ENCODE results near the gene ATP23.

- TF ChIP-seq, protein P1, sequence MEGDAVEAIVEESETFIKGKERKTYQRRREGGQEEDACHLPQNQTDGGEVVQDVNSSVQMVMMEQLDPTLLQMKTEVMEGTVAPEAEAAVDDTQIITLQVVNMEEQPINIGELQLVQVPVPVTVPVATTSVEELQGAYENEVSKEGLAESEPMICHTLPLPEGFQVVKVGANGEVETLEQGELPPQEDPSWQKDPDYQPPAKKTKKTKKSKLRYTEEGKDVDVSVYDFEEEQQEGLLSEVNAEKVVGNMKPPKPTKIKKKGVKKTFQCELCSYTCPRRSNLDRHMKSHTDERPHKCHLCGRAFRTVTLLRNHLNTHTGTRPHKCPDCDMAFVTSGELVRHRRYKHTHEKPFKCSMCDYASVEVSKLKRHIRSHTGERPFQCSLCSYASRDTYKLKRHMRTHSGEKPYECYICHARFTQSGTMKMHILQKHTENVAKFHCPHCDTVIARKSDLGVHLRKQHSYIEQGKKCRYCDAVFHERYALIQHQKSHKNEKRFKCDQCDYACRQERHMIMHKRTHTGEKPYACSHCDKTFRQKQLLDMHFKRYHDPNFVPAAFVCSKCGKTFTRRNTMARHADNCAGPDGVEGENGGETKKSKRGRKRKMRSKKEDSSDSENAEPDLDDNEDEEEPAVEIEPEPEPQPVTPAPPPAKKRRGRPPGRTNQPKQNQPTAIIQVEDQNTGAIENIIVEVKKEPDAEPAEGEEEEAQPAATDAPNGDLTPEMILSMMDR (IDR thresholded peaks at IDR 0.05): no peak
- TF ChIP-seq POLR2A (IDR thresholded peaks at IDR 0.05): no peak
Observed at GRCh38 chr12:57966536-57966935, 25.2 kb downstream of the ATP23 start.

Measured in body of pancreas (tissue), 4 donors.